NT2/D1 (cell line): ENCODE results near the gene PLK3.

Experiments
- SUZ12 ChIP-seq: IDR thresholded peaks from 2 replicates; pipeline ENCODE4 v1.6.1; 2011; ENCODE audit not compliant: insufficient read length, insufficient read depth; ENCODE audit errors: extremely low read depth
- YY1 ChIP-seq: IDR thresholded peaks from 2 replicates; pipeline ENCODE4 v1.6.1; 2011; ENCODE audit not compliant: insufficient read length, insufficient read depth
- ZNF274 ChIP-seq: IDR thresholded peaks from 2 replicates; pipeline ENCODE4 v1.6.1; 2011; ENCODE audit warnings: mild to moderate bottlenecking, low read depth, low read length

- no peak for TF ChIP-seq ZNF274
- TF ChIP-seq YY1 = no peak
- TF ChIP-seq SUZ12 = no peak
Observed at GRCh38 chr1:44757420-44757819, 42.8 kb upstream of the PLK3 start.
